Astrocyte (in vitro differentiated cells and primary cell): ENCODE measurements around the gene NAB1.

ENCODE experiments used
- CTCF ChIP-seq: IDR thresholded peaks from 2 replicates; pipeline ENCODE4 v1.5.1; 2011; ENCODE audit warnings: low read depth, mild to moderate bottlenecking, inconsistent platforms, low read length, moderate library complexity; ENCODE audit not compliant: insufficient read depth
- EZH2 ChIP-seq: IDR thresholded peaks from 2 replicates; pipeline ENCODE4 v1.6.1; 2012; ENCODE audit warnings: mild to moderate bottlenecking, low read length, inconsistent platforms; ENCODE audit not compliant: insufficient read depth

GRCh38 chr2:190663839-190664238 is 15.0 kb downstream of the NAB1 start:
- no peak for TF ChIP-seq CTCF
- TF ChIP-seq EZH2: no peak
